HL-60/S4 (cell line): ENCODE measurements around the gene SLC12A8.

Source experiments
- in situ Hi-C: fragments of 300-500 bp; cut with MboI; formaldehyde crosslinking; loops from 2 replicates; pipeline ENCODE4 v1.14.3; 2022; ENCODE audit warnings: low sequenced_read_pairs

The SLC12A8 gene

GRCh38 chr3:125037498-125038150, 174.9 kb downstream of the SLC12A8 start:
- in situ Hi-C loops = no loop called here

DNA sequence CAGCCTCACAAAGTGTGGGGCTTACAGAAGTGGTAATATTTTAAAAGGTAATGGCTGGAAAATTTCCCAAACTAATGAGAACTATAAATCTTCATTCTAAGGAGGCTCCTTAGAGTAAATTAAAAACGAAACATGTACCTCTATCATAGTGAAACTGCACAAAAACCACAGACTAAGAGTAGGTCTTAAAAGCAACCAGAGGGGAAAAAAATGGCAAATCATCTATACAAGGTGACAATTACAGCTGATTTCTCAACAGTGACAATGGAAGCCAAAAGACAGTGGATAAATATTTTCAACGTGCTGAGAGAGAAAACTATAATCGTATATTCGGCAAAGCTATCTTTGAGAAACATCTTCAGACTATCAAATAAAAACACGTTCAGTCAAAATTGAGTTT, 177.3 kb downstream of the SLC12A8 start:
- in situ Hi-C loops = no loop called here

GRCh38 chr3:125033616-125034015, 178.9 kb downstream of the SLC12A8 start:
- in situ Hi-C loops = no loop called here

- in situ Hi-C loops = no loop called here
Observed at GRCh38 chr3:125033135-125033534, 179.4 kb downstream of the SLC12A8 start.

GRCh38 chr3:125032683-125033082, 179.9 kb downstream of the SLC12A8 start:
- in situ Hi-C loops = no loop called here
